Measurements from ENCODE around the gene CCND1.

The CCND1 gene

DNA sequence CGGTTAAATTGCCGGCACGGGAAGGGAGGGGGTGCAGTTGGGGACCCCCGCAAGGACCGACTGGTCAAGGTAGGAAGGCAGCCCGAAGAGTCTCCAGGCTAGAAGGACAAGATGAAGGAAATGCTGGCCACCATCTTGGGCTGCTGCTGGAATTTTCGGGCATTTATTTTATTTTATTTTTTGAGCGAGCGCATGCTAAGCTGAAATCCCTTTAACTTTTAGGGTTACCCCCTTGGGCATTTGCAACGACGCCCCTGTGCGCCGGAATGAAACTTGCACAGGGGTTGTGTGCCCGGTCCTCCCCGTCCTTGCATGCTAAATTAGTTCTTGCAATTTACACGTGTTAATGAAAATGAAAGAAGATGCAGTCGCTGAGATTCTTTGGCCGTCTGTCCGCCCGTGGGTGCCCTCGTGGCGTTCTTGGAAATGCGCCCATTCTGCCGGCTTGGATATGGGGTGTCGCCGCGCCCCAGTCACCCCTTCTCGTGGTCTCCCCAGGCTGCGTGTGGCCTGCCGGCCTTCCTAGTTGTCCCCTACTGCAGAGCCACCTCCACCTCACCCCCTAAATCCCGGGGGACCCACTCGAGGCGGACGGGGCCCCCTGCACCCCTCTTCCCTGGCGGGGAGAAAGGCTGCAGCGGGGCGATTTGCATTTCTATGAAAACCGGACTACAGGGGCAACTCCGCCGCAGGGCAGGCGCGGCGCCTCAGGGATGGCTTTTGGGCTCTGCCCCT, 529 bp upstream of the CCND1 start:
- peaks cover 3 to 12% of the 10 kb centered on the region in 2 donors for H3K27me3 ChIP-seq (ENCODE audit: control insufficient read depth in 2 of 2, insufficient read depth in 2 of 2, low read length in 2 of 2)
- peak overlapping the region in 1 of 2 donors; percentile 69 for H3K9ac ChIP-seq (ENCODE audit: low read depth in 1 of 2, low read length in 2 of 2)
- H3K27ac ChIP-seq (ENCODE audit: low read depth in 2 of 2, low read length in 2 of 2), result peak overlapping the region in 1 of 2 donors; percentile 77
- peak overlapping the region; percentile 61 to 96 for H3K4me3 ChIP-seq (ENCODE audit: low read length in 2 of 2)
- peaks cover 51 to 56% of the 10 kb centered on the region in 2 donors for H3K4me1 ChIP-seq (ENCODE audit: control insufficient read depth in 2 of 2, insufficient read depth in 2 of 2, low read length in 2 of 2)
- no peaks in the 10 kb centered on the region for H3K9me3 ChIP-seq (ENCODE audit: control insufficient read depth in 2 of 2, low read length in 2 of 2)
- H3K36me3 ChIP-seq (ENCODE audit: control insufficient read depth in 2 of 2, insufficient read depth in 2 of 2, low read length in 2 of 2), result peaks cover 0 to under 1% of the 10 kb centered on the region in 2 donors

GRCh38 chr11:69641681-69642548, 959 bp downstream of the CCND1 start:
- H3K36me3 ChIP-seq (ENCODE audit: control insufficient read depth in 2 of 2, insufficient read depth in 2 of 2, low read length in 2 of 2), result peaks cover 3 to 4% of the 10 kb centered on the region in 2 donors
- H3K27ac ChIP-seq (ENCODE audit: low read depth in 2 of 2, low read length in 2 of 2), result peak overlapping the region; percentile 77 to 85
- H3K9me3 ChIP-seq (ENCODE audit: control insufficient read depth in 2 of 2, low read length in 2 of 2), result no peaks in the 10 kb centered on the region
- peak overlapping the region; percentile 65 to 87 for H3K9ac ChIP-seq (ENCODE audit: low read depth in 1 of 2, low read length in 2 of 2)
- H3K4me3 ChIP-seq (ENCODE audit: low read length in 2 of 2), result peak overlapping the region; percentile 76 to 96
- H3K27me3 ChIP-seq (ENCODE audit: control insufficient read depth in 2 of 2, insufficient read depth in 2 of 2, low read length in 2 of 2), result peaks cover under 1 to 8% of the 10 kb centered on the region in 2 donors
- H3K4me1 ChIP-seq (ENCODE audit: control insufficient read depth in 2 of 2, insufficient read depth in 2 of 2, low read length in 2 of 2), result peaks cover 42 to 47% of the 10 kb centered on the region in 2 donors

GRCh38 chr11:69642549-69642912, 1.6 kb downstream of the CCND1 start:
- H3K4me3 ChIP-seq (ENCODE audit: low read length in 2 of 2), result peak overlapping the region; percentile 76 to 96
- peaks cover 3 to 4% of the 10 kb centered on the region in 2 donors for H3K36me3 ChIP-seq (ENCODE audit: control insufficient read depth in 2 of 2, insufficient read depth in 2 of 2, low read length in 2 of 2)
- H3K4me1 ChIP-seq (ENCODE audit: control insufficient read depth in 2 of 2, insufficient read depth in 2 of 2, low read length in 2 of 2), result peaks cover 36 to 41% of the 10 kb centered on the region in 2 donors
- H3K9me3 ChIP-seq (ENCODE audit: control insufficient read depth in 2 of 2, low read length in 2 of 2), result no peaks in the 10 kb centered on the region
- peak overlapping the region; percentile 61 to 76 for H3K27ac ChIP-seq (ENCODE audit: low read depth in 2 of 2, low read length in 2 of 2)
- peaks cover 0 to 6% of the 10 kb centered on the region in 2 donors for H3K27me3 ChIP-seq (ENCODE audit: control insufficient read depth in 2 of 2, insufficient read depth in 2 of 2, low read length in 2 of 2)
- peak overlapping the region in 1 of 2 donors; percentile 87 for H3K9ac ChIP-seq (ENCODE audit: low read depth in 1 of 2, low read length in 2 of 2)

- H3K4me3 ChIP-seq (ENCODE audit: low read length in 2 of 2), result peak overlapping the region; percentile 69 to 96
- peaks cover 0 to 2% of the 10 kb centered on the region in 2 donors for H3K27me3 ChIP-seq (ENCODE audit: control insufficient read depth in 2 of 2, insufficient read depth in 2 of 2, low read length in 2 of 2)
- peaks cover 6% of the 10 kb centered on the region in 2 donors for H3K36me3 ChIP-seq (ENCODE audit: control insufficient read depth in 2 of 2, insufficient read depth in 2 of 2, low read length in 2 of 2)
- peak overlapping the region; percentile 61 to 76 for H3K27ac ChIP-seq (ENCODE audit: low read depth in 2 of 2, low read length in 2 of 2)
- no peaks in the 10 kb centered on the region for H3K9me3 ChIP-seq (ENCODE audit: control insufficient read depth in 2 of 2, low read length in 2 of 2)
- H3K4me1 ChIP-seq (ENCODE audit: control insufficient read depth in 2 of 2, insufficient read depth in 2 of 2, low read length in 2 of 2), result peaks cover 30 to 36% of the 10 kb centered on the region in 2 donors
- H3K9ac ChIP-seq (ENCODE audit: low read depth in 1 of 2, low read length in 2 of 2), result peak overlapping the region in 1 of 2 donors; percentile 87
Measured at GRCh38 chr11:69642913-69643632, 2.1 kb downstream of the CCND1 start.

DNA sequence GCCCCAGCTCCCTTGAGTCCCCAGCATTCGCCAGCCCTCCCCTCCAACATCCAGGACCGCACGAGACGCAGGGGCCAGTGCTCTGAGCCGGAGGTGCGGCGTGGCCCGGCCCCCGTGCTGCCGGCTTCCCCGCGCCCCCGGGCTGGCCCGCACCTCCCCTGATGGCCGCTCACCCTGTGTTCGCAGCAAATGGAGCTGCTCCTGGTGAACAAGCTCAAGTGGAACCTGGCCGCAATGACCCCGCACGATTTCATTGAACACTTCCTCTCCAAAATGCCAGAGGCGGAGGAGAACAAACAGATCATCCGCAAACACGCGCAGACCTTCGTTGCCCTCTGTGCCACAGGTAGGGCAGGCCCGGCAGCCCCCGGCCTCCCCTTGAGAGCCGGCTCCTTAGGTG, 2.7 kb downstream of the CCND1 start:
- Histone ChIP-seq H3K4me1 (ENCODE audit: control insufficient read depth in 2 of 2, insufficient read depth in 2 of 2, low read length in 2 of 2) (peaks cover 25 to 31% of the 10 kb centered on the region in 2 donors), H3K36me3 (ENCODE audit: control insufficient read depth in 2 of 2, insufficient read depth in 2 of 2, low read length in 2 of 2) (peaks cover 6 to 10% of the 10 kb centered on the region in 2 donors), H3K27ac (ENCODE audit: low read depth in 2 of 2, low read length in 2 of 2) (no peak overlapping the region), H3K27me3 (ENCODE audit: control insufficient read depth in 2 of 2, insufficient read depth in 2 of 2, low read length in 2 of 2) (peaks cover 0 to 2% of the 10 kb centered on the region in 2 donors), H3K9ac (ENCODE audit: low read depth in 1 of 2, low read length in 2 of 2) (peak overlapping the region in 1 of 2 donors; percentile 19), H3K9me3 (ENCODE audit: control insufficient read depth in 2 of 2, low read length in 2 of 2) (no peaks in the 10 kb centered on the region), H3K4me3 (ENCODE audit: low read length in 2 of 2) (peak overlapping the region; percentile 4 to 69)

DNA sequence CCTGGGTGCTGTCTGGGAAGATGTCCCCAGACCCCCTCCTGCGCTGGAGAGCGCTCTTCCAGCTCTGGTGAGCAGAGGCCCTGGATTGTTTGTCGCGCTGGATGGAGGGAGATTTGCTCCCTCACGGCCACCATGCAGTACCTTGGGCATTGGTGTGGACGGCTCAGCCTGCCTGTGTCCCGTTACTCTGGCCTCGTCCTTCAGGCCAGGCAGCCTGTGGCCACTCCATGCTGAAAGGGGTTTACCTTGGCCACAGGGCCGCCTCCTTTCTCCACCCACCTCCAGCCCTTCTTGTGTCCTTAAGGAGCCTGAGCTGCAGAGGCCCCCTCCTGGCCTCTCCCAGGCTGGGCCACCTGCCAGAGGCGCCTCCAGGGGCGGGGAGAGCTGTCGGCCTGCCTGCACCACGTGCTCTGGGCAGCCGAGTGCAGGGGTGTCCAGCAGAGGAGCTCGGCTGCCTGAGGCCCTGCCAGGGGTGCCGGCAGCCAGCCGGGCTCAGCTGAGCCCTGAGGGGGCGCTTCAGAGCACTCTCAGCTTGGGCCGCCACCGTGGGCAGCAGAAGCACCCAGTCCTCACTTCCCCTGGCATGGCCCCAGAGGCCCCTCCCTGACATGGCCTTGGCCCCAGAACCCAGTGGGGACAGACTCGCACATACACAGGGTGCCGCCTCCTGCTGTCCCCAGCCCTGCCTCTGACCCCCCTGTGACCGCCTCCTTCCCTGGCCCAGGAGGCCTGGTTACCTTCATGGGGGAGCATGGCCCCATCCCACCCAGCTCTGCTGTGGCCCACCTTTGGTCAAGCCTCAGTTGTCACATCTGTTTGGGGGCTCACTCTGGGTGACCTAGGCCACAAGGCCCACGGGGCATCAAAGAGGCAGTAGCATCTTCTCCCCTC, 3.4 kb downstream of the CCND1 start:
- H3K27me3 ChIP-seq (ENCODE audit: control insufficient read depth in 2 of 2, insufficient read depth in 2 of 2, low read length in 2 of 2), result peaks cover 0 to 2% of the 10 kb centered on the region in 2 donors
- peaks cover 9 to 10% of the 10 kb centered on the region in 2 donors for H3K36me3 ChIP-seq (ENCODE audit: control insufficient read depth in 2 of 2, insufficient read depth in 2 of 2, low read length in 2 of 2)
- H3K9me3 ChIP-seq (ENCODE audit: control insufficient read depth in 2 of 2, low read length in 2 of 2), result no peaks in the 10 kb centered on the region
- no peak overlapping the region for H3K27ac ChIP-seq (ENCODE audit: low read depth in 2 of 2, low read length in 2 of 2)
- peaks cover 25 to 26% of the 10 kb centered on the region in 2 donors for H3K4me1 ChIP-seq (ENCODE audit: control insufficient read depth in 2 of 2, insufficient read depth in 2 of 2, low read length in 2 of 2)
- H3K4me3 ChIP-seq (ENCODE audit: low read length in 2 of 2), result peak overlapping the region in 1 of 2 donors; percentile 4
- peak overlapping the region in 1 of 2 donors; percentile 29 for H3K9ac ChIP-seq (ENCODE audit: low read depth in 1 of 2, low read length in 2 of 2)

- Histone ChIP-seq H3K4me1 (ENCODE audit: control insufficient read depth in 2 of 2, insufficient read depth in 2 of 2, low read length in 2 of 2) (peaks cover 21% of the 10 kb centered on the region in 2 donors), H3K9me3 (ENCODE audit: control insufficient read depth in 2 of 2, low read length in 2 of 2) (no peaks in the 10 kb centered on the region), H3K9ac (ENCODE audit: low read depth in 1 of 2, low read length in 2 of 2) (no peak overlapping the region), H3K4me3 (ENCODE audit: low read length in 2 of 2) (no peak overlapping the region), H3K27ac (ENCODE audit: low read depth in 2 of 2, low read length in 2 of 2) (no peak overlapping the region), H3K27me3 (ENCODE audit: control insufficient read depth in 2 of 2, insufficient read depth in 2 of 2, low read length in 2 of 2) (no peaks in the 10 kb centered on the region), H3K36me3 (ENCODE audit: control insufficient read depth in 2 of 2, insufficient read depth in 2 of 2, low read length in 2 of 2) (peaks cover 10 to 14% of the 10 kb centered on the region in 2 donors)
Measured at GRCh38 chr11:69644962-69645675, 4.2 kb downstream of the CCND1 start.

DNA sequence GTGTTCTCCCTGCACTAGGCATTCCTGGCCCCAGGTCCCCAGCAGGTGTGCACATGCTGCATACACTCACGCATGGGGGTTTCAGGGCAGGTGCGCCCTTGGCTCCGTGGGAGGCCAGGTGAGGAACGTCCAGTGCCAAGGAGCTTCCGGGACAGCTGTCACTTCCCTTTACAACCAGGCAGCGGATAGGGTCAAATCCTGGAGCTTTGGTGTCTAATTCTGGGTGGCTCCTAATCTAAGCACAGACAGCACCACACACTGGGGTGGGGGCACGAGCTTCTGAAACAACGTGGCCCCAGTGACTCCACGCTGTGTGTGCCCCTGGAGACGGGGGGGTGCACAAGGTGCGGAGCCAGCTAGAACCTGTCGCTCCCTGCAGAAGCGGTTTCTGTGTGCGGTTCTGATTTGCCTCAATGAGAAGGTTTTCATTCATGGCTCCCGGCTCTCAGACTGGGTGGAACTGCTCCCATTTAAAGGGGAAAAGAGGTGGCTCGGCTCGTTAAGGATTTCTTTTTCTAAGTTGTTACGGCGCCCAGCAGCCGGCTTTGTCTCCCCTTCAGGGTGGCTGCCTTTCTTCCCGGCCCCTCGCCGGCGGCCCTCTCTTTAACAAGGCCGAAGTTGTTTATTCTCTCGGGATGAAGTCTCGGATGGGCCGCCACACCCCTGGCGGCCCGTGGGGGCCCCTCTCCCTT, 5.0 kb downstream of the CCND1 start:
- H3K4me3 ChIP-seq (ENCODE audit: low read length in 2 of 2), result no peak overlapping the region
- H3K27ac ChIP-seq (ENCODE audit: low read depth in 2 of 2, low read length in 2 of 2), result no peak overlapping the region
- H3K9ac ChIP-seq (ENCODE audit: low read depth in 1 of 2, low read length in 2 of 2), result no peak overlapping the region
- H3K4me1 ChIP-seq (ENCODE audit: control insufficient read depth in 2 of 2, insufficient read depth in 2 of 2, low read length in 2 of 2), result peaks cover 15 to 18% of the 10 kb centered on the region in 2 donors
- no peaks in the 10 kb centered on the region for H3K9me3 ChIP-seq (ENCODE audit: control insufficient read depth in 2 of 2, low read length in 2 of 2)
- H3K36me3 ChIP-seq (ENCODE audit: control insufficient read depth in 2 of 2, insufficient read depth in 2 of 2, low read length in 2 of 2), result peaks cover 10 to 15% of the 10 kb centered on the region in 2 donors
- no peaks in the 10 kb centered on the region for H3K27me3 ChIP-seq (ENCODE audit: control insufficient read depth in 2 of 2, insufficient read depth in 2 of 2, low read length in 2 of 2)
